NCI-H2196 (cell line): ENCODE results near the gene HYDIN.
"Not testable (repeated sequence)": the region's sequence is repeated elsewhere in the genome, so short reads cannot be mapped to it uniquely, and the experiment has no call there.

Experiments used
- DNase-seq: peaks from one replicate; lab custom pipeline; 2025; ENCODE audit not compliant: unreplicated experiment; lab: John Stamatoyannopoulos, UW

HYDIN gene

DNA sequence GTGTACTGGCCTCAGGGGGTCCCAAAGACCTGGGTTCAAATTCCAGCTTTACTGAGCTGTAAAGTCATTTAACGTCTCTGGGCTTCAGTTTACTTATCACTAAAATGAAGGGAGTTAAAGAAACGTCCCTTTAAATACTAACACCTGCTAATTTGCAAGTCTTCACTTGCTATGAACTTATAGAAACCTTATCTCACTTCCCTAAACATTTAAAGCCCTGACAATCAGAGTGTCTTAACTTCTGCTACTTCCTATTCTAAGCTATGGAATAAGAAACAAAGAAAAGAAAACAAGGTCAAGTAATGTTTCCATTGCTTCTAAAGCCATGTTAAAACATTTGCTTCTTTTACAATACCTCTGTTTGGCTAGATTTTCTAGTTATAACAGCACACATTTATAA, 87.3 kb downstream of the HYDIN start:
- not testable (repeated sequence) for DNase-seq

DNA sequence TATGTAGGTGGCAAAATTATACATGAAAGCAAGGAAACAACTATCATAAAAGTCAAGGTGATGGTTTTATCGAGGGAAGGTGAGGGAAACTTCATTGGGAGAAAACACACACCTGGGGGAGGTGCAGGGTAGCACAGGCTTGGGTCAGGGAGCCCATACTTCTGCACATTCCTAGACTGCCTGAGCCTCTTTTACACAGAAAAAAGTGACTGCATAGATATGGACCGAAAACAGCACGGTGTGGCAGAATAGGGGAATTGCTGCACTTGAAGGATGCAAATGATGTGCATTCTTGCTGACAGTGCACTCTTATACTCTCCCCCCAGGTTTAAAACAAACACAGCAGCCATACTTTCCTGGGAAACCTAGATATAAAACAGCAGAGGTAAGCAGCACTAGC, 120.0 kb downstream of the HYDIN start:
- not testable (repeated sequence) for DNase-seq

DNA sequence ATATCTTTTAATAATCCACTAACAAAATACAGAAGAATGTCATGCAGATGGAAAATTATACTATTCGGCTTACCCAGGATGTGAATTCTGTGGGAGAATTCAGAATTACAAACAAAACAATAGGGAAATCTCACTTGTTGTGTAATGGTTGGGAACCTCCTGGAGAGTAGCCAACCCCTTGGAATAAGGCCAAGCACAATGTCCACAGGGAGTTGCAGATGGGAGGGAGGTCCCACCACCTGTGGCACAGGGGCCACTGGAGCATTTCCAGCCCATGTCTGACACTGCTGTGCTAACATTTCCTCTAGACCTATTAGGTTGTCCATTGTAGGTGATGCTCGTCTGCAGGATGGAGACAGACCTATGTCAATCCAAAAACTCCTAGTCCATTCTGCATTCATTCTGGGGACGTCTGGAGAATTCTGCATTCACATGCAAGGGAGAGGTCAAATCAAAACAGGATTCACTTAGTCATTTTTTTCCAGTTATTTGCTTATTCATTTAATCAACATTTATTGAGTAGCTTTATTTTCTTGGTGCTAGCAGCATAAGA, 120.8 kb downstream of the HYDIN start:
- not testable (repeated sequence) for DNase-seq

DNA sequence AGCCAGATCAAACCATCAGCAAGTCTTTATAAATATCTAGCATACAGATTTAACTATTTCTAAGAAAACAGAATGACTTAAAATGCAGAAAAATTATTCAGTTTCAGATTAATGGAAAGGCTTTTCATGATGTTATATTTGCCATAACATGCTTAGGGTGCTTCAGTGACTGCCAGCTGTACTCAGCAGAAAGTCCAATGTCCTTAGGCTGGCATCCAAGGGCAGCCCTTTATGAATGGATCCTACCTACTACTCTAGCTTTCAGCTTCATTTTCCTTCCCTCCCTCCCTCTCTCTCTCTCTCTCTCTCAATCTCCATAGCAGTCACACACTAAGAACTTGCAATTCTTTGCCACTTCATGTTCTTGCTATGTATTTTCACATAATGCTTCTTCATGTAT, 124.6 kb downstream of the HYDIN start:
- not testable (repeated sequence) for DNase-seq

DNA sequence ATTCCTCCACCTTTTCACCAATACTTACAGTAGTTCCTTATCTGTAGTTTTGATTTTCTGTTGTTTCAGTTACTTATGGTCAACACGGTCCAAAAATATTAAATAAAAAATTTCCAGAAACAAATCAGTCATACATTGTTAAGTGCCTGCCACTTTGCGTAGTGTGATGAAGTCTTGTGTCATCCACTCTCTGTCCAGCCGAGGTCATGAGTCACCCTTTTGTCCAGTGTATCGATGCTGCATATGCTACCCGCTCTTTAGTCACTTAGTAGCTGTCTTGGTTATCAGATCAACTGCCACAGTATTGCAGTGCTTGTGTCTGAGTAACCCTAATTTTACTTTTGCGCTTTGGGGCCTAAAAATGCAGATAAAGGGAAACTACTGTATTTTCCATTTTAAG, 146.9 kb downstream of the HYDIN start:
- not testable (repeated sequence) for DNase-seq

DNA sequence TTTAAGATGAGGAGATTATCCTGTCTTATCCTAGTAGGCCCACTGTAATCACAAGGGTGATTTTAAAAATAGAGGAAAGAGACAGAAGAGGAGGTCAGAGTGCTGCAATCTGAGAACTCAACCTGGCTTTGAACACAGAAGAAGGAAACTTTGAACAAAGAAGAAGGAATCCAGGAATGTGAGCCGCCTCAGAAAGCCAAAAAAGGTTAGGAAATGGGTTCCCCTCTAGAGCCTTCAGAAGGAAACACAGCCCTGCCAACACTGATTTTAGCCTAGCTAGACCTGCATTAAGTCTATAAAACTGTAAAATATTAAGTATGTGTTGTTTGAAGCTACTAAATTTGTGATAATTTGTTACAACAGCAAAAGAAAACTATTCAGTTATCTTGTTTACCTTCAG, 149.7 kb downstream of the HYDIN start:
- DNase-seq: not testable (repeated sequence)

DNA sequence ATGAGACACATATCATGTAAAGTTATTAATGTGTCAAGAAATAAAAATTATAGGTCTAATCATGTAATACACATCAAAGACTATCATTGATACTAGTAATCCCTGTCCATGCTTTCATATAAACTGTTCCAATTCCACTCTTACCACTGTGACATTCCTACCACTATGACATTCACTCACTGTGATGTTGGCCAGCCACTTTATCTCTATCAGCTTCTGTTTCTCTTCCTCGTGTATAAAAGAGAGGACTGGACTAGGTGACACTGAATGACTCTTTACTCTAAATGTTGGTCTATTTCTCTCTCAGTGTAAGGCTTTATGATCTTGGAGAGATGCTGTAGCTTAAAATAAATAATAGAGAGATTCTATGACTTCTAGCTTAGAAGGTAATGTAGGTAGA, 150.3 kb downstream of the HYDIN start:
- not testable (repeated sequence) for DNase-seq

DNA sequence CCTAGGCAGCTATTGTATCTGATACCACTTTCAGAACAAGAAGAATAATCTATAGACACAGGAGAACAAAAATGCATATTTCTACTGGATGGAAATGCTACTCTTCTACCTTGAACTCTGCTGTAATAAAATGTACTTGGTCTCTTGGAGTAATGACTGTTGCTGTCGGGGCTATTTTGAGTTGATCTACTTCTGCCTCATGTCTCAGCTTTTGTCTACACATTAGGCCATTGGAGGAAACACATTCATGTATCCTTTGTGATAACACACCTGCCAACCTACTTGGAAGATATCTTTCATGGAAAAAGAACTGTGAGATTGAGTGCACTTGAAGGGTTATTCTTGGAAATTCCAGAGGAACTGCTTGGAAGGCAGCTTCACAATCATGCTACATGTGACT, 159.9 kb downstream of the HYDIN start:
- DNase-seq: not testable (repeated sequence)

DNA sequence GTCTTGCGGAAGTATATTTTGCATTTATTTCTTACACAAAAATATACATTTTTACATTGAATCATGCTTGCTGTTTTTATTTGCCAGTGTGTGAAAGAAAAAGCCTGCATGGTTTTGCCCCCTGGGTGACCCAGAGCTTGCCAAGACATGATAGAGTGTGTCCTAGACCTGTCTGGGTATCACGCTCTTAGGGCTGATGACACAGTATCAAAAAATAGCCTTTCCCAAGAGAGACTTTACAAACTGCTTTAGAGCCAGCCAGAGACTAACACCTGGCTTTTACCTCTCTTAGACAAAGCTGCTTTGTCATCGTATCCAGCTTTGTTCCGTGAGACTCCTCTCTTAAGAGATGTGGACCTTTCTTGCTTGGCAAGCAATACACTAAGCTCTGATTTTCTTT, 160.7 kb downstream of the HYDIN start:
- DNase-seq: not testable (repeated sequence)

DNA sequence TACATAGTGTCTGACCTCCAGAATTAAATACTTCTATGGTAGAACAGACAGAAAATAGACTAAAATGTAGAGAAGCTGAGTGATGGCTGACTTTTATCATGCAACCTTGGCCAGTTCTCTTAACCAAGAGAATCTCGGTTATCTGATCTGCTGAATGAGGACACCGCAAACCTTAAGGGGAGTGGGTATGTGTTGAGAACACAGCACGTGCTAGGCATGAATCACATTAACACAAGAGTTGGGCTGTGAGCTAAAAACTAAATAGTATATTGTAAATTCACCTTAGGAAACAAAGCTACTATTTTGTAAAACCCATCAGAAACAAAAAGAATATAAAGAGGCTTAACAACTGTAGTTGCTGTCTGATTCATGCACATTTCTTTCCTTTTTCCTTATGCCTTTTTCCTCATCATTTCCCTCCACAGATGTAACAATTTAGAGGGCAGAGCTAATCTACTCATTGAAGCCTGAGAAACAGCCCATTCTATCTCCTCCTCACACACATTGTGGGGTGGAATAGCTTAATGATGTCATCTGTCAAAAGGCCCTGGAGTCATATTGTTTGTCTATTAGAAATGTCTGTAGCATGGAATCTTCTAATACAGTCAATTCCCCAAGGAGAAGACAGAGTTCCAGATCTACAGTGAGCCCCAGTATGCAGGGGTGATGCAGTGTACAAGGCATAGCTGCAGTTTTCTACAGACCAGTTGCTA, 176.5 kb downstream of the HYDIN start:
- not testable (repeated sequence) for DNase-seq

DNA sequence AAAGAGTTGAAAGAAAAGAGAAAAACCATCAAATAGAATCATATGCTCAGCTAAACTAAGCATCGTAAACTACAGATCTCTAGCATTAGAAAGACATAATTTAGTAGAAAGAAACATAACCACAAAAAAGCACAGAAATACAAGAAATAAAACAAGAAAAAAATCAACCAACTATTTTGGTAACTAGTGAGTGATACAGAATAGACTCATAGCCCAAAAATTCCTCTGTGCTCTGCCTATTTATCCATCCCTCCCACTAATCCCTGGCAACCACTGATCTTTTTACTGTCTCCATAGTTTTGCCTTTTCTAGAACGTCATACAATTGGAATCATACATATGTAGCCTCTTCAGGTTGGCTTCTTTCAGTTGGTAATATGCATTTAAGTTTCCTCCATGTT, 180.2 kb downstream of the HYDIN start:
- DNase-seq: not testable (repeated sequence)

DNA sequence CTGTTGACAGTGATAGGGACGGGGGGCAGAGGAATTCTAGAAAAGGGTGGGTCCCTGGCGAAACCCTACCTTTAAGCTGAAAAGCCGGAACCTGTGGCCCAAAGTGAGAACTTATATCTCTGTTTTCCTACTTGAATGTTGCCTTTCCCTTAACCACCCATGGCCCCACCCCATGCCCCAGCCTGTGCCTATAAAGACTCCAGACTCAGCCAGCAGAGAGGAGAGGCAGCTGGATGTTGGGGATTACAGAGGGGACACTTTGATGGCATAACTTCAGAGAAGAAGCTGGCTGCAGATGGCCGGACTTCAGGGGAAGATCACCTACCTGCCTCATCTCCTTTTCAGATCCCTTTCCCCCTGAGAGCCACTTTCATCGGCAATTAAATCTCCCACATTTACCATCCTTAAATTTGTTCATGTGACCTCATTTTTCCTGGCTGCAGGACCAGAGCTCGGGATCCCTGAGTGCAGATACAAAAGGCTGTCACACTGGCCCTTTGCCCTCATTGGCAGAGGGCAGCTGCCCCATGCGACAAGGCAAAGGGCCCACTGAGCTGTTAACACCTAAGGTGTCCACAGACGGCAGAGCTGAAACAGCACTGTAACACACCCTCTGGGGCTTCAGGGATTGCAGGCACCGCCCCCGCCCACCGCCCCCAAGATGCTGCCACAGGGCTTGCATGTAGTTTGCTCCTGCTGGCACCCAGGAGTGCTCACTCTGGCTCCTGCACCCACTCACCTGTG, 191.0 kb downstream of the HYDIN start:
- not testable (repeated sequence) for DNase-seq

DNA sequence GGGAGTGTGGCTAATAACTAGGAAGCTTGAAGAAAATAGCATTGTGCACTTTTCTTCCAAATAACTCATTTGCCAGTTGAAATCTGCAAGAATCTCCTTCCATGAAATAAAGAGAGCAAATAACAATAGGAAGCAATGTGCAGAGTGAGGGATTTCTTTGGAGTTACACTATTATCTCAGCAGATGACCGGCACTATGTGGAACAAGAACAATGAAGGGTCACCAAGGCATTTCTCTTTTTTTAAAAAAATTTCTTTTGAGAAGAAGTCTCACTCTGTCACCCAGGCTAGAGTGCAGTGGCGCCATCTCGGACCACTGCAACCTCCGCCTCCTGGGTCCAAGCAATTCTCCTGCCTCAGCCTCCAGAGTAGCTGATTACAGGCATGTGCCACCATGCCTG, 192.1 kb downstream of the HYDIN start:
- not testable (repeated sequence) for DNase-seq

DNA sequence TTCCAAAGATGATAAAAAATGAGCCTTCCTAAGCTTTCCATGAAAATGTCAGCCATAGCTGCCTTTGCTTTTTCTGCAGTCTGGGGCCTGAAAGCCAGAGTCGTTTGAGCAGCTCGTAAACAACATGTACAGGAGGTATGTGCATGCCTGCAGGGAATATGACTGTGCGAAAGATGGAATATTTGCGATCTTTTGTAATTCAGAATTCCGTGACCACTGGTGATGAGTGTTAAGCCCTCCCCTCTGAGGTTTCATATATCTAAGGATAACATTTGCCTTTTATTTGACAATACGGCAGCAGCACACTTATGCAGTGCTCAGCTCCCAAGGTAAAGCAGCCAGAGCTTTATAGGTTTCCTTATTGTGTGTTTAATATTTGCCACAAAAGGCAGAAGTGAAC, 192.5 kb downstream of the HYDIN start:
- DNase-seq: not testable (repeated sequence)

DNA sequence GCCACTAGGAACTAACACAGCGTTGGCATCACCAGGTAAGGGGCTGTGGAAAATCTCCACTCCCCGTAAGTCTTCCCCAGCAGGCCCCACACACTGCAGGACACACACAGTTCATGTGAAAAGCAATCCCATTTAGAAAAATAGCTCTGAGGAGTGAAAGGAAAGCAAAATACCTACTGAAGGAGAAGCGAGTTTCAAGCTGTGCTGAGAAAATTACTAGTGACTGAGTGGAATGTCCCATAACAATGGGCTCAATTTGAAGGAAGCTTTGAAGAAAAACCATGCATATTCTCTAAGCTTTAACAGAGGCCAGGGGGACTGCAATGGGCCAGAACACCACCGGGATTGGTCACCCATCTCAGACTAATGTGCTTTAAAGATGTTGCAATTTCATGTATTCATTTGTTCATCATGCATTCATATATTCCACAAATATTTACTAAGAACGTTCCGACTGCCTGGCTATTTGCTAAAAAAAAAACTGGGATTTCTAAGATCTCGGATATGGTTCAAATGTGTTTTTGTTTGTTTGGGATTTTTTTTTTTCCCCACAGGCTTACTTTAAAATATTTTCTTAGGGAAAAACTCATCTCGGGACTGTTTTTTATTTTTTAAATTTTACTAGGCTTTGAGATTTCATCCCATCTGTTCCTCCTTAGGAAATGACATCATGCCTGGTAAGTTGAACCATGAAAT, 202.3 kb downstream of the HYDIN start:
- DNase-seq: not testable (repeated sequence)

DNA sequence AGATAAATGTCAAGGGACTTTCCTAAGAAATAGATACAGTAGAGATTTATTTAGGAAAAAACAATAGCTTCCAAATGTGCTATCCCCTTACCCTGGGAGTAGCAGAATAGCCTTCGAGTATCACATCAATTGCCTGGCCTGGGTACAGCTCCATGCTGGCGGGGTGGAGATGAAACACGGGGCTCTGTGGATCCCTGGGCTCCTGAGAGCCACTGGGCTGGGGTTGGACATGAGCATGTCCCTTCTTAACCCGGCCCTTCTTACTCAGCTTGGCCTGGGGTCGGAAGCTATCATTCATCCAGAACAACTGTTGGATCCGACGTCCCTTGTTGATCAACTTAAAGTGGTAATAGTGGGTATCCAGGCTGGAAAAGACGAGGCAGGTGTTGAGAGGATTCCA, 203.0 kb downstream of the HYDIN start:
- DNase-seq: not testable (repeated sequence)

DNA sequence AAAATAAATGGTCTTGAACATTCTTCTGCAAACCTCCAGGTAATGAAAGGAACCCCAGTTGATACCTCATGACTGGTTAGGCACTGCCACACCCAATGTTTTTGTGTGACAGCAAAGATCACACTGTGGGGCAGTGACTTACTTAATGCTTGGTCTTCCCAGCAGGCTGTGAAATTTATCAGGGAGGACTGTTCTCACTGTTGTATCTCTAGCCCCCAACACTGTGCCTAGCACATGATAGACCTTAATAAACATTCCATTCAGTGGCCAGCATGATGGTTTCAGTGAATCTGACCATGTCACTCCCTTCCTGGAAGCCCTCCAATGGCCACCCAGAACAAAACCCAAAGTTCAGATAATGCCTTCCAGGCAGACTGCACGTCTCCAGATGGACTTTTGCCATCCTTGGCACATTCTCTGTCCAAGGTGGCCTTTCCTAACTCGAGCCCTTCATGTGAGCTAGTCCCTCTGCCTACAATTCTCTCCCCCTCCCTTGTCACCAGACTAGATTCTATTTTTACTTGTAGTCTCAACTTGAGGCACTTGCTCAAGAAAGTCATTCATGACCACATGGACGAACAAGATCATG, 206.6 kb downstream of the HYDIN start:
- not testable (repeated sequence) for DNase-seq

DNA sequence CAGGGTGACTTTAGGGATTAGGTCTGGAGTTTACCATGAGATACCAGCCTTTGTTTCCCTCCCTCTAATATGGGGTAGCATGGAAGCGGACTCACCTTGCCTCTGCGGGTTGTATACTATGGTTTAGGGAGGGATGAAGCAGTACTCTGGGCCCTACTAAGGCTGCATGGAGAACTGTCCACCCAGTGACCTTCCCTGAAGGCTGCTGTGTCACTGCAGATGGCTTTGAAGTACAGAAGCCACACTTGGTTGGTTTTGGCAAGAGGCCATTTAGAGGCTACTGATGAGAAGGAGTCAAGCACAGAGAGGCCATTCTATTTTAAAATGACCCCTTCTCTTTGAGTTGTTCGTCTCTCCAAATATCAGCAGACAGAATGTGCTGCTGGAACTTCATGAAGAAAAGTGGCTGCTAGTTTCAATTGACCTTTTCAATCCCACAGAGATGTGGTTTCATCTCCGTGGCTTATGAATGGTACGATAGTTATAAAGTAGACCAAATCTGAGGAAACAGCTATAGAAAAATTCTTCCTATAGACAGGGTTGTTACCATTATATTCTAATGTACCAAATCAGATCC, 208.5 kb downstream of the HYDIN start:
- not testable (repeated sequence) for DNase-seq

DNA sequence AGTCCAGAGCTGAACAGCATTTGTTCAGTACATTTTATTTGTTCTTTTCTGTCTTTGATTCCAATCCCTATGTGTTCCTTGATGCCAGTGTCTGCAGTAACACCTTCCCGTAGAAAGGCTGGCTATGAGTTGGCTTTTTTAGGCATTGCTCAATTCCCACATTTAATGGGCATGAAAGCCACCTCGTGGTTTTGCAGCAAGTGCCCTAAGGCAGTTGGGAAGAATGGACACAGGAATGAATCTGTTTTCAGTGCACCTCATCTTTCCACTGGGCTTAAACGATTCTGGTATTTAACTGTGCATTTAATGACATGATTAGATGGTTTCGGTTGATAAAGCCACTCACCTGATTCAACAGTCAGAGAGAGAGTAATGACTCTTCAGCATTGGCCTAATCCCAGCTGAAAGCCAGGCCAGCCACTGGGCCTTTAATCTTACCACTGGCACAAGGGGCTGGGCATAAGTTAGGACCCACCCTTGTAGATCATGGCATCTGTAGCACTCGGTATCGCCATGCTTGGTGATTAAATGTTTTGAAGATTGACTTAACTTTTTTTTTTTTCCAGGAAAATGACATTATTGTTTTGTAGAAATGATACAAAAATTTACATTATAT, 211.3 kb downstream of the HYDIN start:
- not testable (repeated sequence) for DNase-seq

DNA sequence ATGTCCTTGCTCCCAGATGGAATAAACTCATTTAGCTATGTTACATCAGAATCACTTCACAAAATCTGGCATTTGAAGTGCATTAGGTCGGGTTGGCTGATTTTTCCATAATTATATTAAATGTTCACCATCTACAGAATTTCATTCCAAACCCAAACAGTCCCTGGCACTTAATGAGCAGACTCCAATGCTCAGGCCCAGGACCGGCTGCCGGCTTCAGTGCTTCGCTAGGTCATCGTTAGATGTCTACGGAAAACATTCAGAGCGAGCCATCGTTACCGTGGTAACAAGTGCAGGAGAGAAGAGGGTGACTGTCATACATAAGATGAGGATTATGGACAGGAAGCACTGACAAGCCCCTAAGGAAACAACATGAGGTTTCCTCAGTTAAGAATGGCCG, 215.1 kb downstream of the HYDIN start:
- DNase-seq: not testable (repeated sequence)
